Measurements from ENCODE around the gene GPI.

GRCh38 chr19:34368338-34368737, 3.3 kb downstream of the GPI start:
- no peak for TF ChIP-seq SP1 (IDR thresholded peaks at IDR 0.05)
- no peak for TF ChIP-seq SUZ12 (IDR thresholded peaks at IDR 0.05)
- no peak for TF ChIP-seq ZNF384 (IDR thresholded peaks at IDR 0.05)
